Rectal smooth muscle tissue (tissue), 1 donor: ENCODE results near the gene BRSK1.

ENCODE experiments used
- H3K27ac ChIP-seq: one replicate; pipeline ENCODE4 v1.7.0; 2013; ENCODE audit warnings: low read depth, low read length, inconsistent platforms
- H3K27me3 ChIP-seq: one replicate; pipeline ENCODE4 v1.7.0; 2013; ENCODE audit warnings: low read length; ENCODE audit not compliant: control insufficient read depth, insufficient read depth
- H3K36me3 ChIP-seq: one replicate; pipeline ENCODE4 v1.7.0; 2013; ENCODE audit warnings: low read length; ENCODE audit not compliant: control insufficient read depth, insufficient read depth
- H3K4me1 ChIP-seq: one replicate; pipeline ENCODE4 v1.7.0; 2013; ENCODE audit warnings: low read length; ENCODE audit not compliant: control insufficient read depth, insufficient read depth
- H3K4me3 ChIP-seq: one replicate; pipeline ENCODE4 v1.7.0; 2013; ENCODE audit warnings: low read length
- H3K9ac ChIP-seq: one replicate; pipeline ENCODE4 v1.7.0; 2013; ENCODE audit warnings: low read length

BRSK1 gene

GRCh38 chr19:55257461-55258420, 26.1 kb upstream of the BRSK1 start:
- Histone ChIP-seq H3K4me3 (peak overlapping the region; percentile 97), H3K4me1 (peaks cover 5% of the 10 kb centered on the region), H3K27ac (peak overlapping the region; percentile 19), H3K27me3 (no peaks in the 10 kb centered on the region), H3K9ac (peak overlapping the region; percentile 66), H3K36me3 (peaks cover 7% of the 10 kb centered on the region)

DNA sequence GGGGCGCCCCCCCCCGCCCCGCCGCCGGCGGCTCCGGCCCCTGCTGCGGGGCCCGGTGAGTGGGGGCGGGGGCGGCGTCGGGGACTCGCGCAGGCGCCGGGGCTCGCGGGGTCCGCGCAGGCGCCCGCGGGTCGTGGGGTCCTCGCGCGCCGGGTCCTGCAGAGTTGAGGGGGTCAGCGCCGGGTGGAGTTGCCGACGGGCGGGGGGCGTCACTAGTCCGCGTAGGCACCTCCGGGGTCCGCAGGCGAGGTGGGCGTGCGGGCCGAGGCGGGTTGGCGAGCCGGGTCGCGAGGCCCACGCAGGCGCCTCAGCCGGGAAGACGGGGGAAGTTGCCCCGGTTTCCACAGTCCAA, 25.3 kb upstream of the BRSK1 start:
- peaks cover 5% of the 10 kb centered on the region for H3K4me1 ChIP-seq
- H3K27me3 ChIP-seq, result no peaks in the 10 kb centered on the region
- peaks cover 7% of the 10 kb centered on the region for H3K36me3 ChIP-seq
- H3K27ac ChIP-seq, result peak overlapping the region; percentile 85
- peak overlapping the region; percentile 89 for H3K9ac ChIP-seq
- peak overlapping the region; percentile 97 for H3K4me3 ChIP-seq

- peak within 1 kb of the TSS; percentile 97 for H3K4me3 ChIP-seq
- H3K36me3 ChIP-seq, result peaks cover 7% of the 10 kb centered on the region
- H3K27me3 ChIP-seq, result no peaks in the 10 kb centered on the region
- H3K9ac ChIP-seq, result peak within 1 kb of the TSS; percentile 89
- H3K4me1 ChIP-seq, result peaks cover 5% of the 10 kb centered on the region
- peak within 1 kb of the TSS; percentile 89 for H3K27ac ChIP-seq
These were observed 24.8 kb upstream of the BRSK1 start, which contains the start of gene PPP6R1 for GRCh38 chr19:55258828-55259539. PPP6R1 (minus strand) TSS chr19:55259017; CDS start chr19:55247103, 11,914 bp downstream.

DNA sequence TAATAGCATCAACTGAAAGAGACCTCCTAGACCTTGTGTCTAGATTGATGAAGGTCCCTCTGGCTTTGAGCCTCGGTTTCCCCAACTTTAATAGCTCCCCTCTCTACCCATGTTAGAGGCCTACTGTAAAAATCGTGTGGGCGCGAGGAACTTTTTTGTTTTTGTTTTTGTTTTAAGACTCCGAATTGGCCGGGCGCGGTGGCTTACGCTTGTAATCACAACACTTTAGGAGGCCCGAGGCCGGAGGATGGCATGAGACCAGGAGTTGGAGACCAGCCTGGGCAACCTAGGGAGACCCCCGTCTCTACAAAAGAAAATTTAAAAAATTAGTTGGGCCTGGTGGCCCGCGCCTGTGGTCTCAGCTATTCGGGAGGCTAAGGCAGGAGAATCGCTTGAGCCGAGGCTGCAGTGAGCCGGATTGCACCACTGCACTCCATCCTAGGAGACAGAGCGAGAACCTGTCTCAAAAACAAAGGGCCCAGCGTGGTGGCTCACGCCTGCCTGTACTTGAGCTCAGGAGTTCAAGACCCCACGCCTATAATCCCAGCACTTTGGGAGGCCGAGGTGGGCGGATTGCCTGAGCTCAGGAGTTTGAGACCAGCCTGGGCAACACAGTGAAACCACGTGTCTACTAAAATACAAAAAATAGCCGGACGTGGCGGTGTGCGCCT, 24.1 kb upstream of the BRSK1 start:
- Histone ChIP-seq H3K27ac (peak overlapping the region; percentile 89), H3K27me3 (no peaks in the 10 kb centered on the region), H3K36me3 (peaks cover 7% of the 10 kb centered on the region), H3K9ac (peak overlapping the region; percentile 6), H3K4me1 (peaks cover 5% of the 10 kb centered on the region), H3K4me3 (peak overlapping the region; percentile 63)

GRCh38 chr19:55261671-55262126, 22.1 kb upstream of the BRSK1 start:
- H3K4me3 ChIP-seq, result no peak overlapping the region
- peaks cover 7% of the 10 kb centered on the region for H3K36me3 ChIP-seq
- H3K9ac ChIP-seq, result no peak overlapping the region
- no peak overlapping the region for H3K27ac ChIP-seq
- no peaks in the 10 kb centered on the region for H3K27me3 ChIP-seq
- peaks cover 5% of the 10 kb centered on the region for H3K4me1 ChIP-seq

DNA sequence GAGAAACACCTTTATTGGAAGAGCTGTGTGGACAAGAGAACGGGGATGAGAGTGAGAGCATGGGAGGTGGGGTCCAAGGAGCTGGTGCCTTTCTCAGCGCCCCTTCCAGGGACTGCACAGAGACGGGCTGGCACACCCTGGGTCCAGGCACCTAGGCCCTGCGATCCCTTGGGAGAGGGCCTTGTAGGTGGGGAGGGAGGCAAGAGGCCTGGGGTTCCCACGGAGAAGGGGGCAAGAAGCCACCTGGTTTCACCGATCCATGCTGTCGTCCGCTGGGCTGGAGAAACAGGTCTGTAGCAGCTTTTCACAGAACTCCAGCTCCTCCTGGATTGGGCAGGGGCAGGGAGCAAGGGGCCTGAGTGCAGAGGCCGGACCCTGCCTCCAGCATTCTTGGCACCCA, 21.4 kb upstream of the BRSK1 start:
- H3K4me3 ChIP-seq, result no peak overlapping the region
- H3K36me3 ChIP-seq, result peaks cover 7% of the 10 kb centered on the region
- no peak overlapping the region for H3K9ac ChIP-seq
- H3K4me1 ChIP-seq, result peaks cover 5% of the 10 kb centered on the region
- H3K27me3 ChIP-seq, result no peaks in the 10 kb centered on the region
- H3K27ac ChIP-seq, result no peak overlapping the region

DNA sequence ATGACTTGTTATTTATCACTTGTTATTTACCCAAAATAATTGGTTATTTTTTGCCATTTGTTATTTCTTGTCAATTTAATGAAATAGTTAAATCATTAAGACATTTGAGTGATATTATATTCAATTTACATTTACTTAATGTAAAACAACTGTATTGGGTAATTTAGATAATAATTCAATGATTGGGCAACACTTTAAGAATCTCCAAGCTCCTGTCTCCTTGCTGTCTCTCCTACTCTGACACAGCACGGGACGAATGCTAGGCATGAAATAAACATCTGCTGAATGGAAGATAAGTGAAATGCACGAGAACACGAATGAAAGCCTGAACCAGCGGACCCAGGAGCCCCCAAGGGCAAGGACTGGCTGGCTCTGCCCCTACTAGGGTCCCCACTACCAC, 19.3 kb upstream of the BRSK1 start:
- no peaks in the 10 kb centered on the region for H3K27me3 ChIP-seq

DNA sequence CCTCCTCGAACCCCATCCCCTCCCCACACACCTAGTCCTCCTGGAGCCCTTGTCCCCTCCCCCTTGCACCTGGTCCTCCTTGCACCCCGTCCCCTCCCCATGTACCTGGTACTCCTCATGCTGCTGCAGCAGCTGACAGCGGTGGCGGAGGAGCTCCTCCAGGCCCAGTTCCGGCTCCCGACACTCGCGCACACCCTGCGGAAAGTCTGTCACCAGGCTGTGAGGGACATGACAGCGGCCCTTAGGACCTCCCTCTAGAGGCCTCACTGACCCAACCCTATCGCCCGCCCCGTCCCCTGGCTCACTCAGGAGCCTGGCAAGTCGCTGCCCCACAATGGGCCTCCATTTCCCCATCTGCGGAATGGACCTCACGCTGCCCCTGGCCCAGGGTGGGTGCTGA, 18.6 kb upstream of the BRSK1 start:
- H3K4me1 ChIP-seq, result no peaks in the 10 kb centered on the region
- H3K27ac ChIP-seq, result no peak overlapping the region
- H3K36me3 ChIP-seq, result peaks cover 10% of the 10 kb centered on the region
- no peak overlapping the region for H3K4me3 ChIP-seq
- no peaks in the 10 kb centered on the region for H3K27me3 ChIP-seq
- no peak overlapping the region for H3K9ac ChIP-seq

More for the DNA sequence above, 19.3 kb upstream of the BRSK1 start:
- Histone ChIP-seq H3K4me1 (peaks cover 5% of the 10 kb centered on the region), H3K4me3 (no peak overlapping the region), H3K27ac (no peak overlapping the region), H3K9ac (no peak overlapping the region), H3K36me3 (peaks cover 10% of the 10 kb centered on the region)

GRCh38 chr19:55265723-55266386, 17.9 kb upstream of the BRSK1 start:
- H3K9ac ChIP-seq, result no peak overlapping the region
- H3K27me3 ChIP-seq, result no peaks in the 10 kb centered on the region
- no peaks in the 10 kb centered on the region for H3K4me1 ChIP-seq
- H3K36me3 ChIP-seq, result peaks cover 10% of the 10 kb centered on the region
- no peak overlapping the region for H3K4me3 ChIP-seq
- H3K27ac ChIP-seq, result no peak overlapping the region

DNA sequence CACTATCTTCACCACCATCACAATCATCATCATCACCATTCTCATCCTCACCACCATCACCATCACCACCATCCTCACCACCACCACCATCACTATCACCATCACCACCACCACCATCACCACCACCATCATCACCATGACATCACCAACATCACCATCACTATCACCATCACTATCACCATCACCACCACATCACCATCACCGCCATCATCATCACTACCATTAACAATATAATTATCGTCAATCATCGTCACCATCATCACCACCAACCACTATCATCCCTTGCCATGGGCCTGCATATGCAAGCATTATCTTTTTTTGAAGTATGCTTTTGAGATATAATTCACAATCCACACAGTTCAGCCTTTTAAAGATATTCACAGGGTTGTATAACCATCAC, 17.4 kb upstream of the BRSK1 start:
- no peak overlapping the region for H3K4me3 ChIP-seq
- no peaks in the 10 kb centered on the region for H3K4me1 ChIP-seq
- H3K27ac ChIP-seq, result no peak overlapping the region
- no peaks in the 10 kb centered on the region for H3K27me3 ChIP-seq
- peaks cover 10% of the 10 kb centered on the region for H3K36me3 ChIP-seq
- no peak overlapping the region for H3K9ac ChIP-seq

DNA sequence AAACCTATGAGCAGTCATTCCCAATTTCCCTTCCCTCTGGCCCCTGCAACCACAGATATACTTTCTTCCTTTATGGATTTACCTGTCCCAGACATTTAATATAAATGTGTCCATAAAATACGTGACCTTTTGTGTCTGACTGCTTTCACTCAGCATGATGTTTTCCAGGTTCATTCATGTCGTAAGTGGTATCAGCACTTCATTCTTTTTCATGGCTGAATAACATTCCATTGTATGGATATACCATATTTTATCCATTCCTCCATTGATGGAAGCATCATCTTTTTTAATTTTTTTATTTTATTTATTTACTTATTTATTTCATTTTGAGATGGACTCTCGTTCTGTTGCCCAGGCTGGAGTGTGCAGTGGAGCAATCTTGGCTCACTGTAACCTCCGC, 17.0 kb upstream of the BRSK1 start:
- Histone ChIP-seq H3K27ac (no peak overlapping the region), H3K36me3 (peaks cover 8% of the 10 kb centered on the region), H3K4me3 (no peak overlapping the region), H3K27me3 (no peaks in the 10 kb centered on the region), H3K4me1 (no peaks in the 10 kb centered on the region), H3K9ac (no peak overlapping the region)

DNA sequence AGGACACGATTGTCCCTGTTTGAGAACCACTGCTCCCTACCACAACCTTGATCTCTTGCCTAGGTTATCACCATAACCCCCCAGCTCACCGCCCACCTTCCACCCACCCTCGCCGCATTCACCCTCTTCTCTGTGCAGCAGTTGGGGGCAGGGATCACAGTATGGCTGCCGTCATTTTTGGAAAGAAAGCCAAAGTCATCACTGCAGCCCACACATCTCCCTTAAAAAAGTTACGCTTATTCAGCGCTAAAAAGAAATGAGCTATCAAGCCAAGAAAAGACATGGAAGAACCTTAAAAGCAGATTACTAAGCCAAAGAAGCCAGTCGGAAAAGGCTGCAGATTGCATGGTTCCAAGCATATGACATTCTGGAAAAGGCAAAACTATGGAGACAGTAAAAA, 14.5 kb upstream of the BRSK1 start:
- no peaks in the 10 kb centered on the region for H3K4me1 ChIP-seq
- no peak overlapping the region for H3K4me3 ChIP-seq
- H3K27ac ChIP-seq, result no peak overlapping the region
- no peaks in the 10 kb centered on the region for H3K27me3 ChIP-seq
- H3K9ac ChIP-seq, result no peak overlapping the region
- peaks cover 9% of the 10 kb centered on the region for H3K36me3 ChIP-seq
